Endometrium (tissue), 2 donors: ENCODE results near the gene ANTXRL.
"Not testable (repeated sequence)": the region's sequence is repeated elsewhere in the genome, so short reads cannot be mapped to it uniquely, and the experiment has no call there.

Experiments used
- FAIRE-seq: peaks from 2 replicates; lab custom pipeline; 2012; peaks lifted over from hg19 to GRCh38; lab: Jason Lieb, UNC
- donor health status: control.
- donor health status: control.

Gene ANTXRL

GRCh38 chr10:46273506-46274477, 13.0 kb upstream of the ANTXRL start:
- no peak for FAIRE-seq

GRCh38 chr10:46277840-46278239, 9.0 kb upstream of the ANTXRL start:
- no peak for FAIRE-seq

GRCh38 chr10:46282421-46282831, 4.4 kb upstream of the ANTXRL start:
- FAIRE-seq, result not testable (repeated sequence)

GRCh38 chr10:46282842-46283574, 3.8 kb upstream of the ANTXRL start:
- FAIRE-seq, result no peak

- FAIRE-seq, result no peak
Measured at GRCh38 chr10:46283580-46284285, 3.1 kb upstream of the ANTXRL start.

GRCh38 chr10:46284286-46285229, 2.2 kb upstream of the ANTXRL start:
- no peak for FAIRE-seq

GRCh38 chr10:46285300-46285699, 1.5 kb upstream of the ANTXRL start:
- FAIRE-seq, result no peak

GRCh38 chr10:46285966-46286620, 704 bp upstream of the ANTXRL start:
- FAIRE-seq, result no peak

GRCh38 chr10:46287846-46288477, 1.2 kb downstream of the ANTXRL start:
- FAIRE-seq, result no peak

GRCh38 chr10:46288601-46289206, 1.9 kb downstream of the ANTXRL start:
- no peak for FAIRE-seq

- FAIRE-seq, result no peak
Measured at GRCh38 chr10:46289209-46289810, 2.5 kb downstream of the ANTXRL start.

GRCh38 chr10:46290101-46290886, 3.5 kb downstream of the ANTXRL start:
- no peak for FAIRE-seq

GRCh38 chr10:46291817-46292572, 5.2 kb downstream of the ANTXRL start:
- FAIRE-seq, result no peak

GRCh38 chr10:46292573-46293023, 5.8 kb downstream of the ANTXRL start:
- no peak for FAIRE-seq

- FAIRE-seq, result no peak
Measured at GRCh38 chr10:46293228-46293627, 6.4 kb downstream of the ANTXRL start.

- no peak for FAIRE-seq
Measured at GRCh38 chr10:46293832-46294640, 7.2 kb downstream of the ANTXRL start.
